ENCODE measurements around the gene MAGI2. TPM values are rescaled to one million over a fixed set of nuclear protein-coding genes. Genes with fewer than 3 reads are reported as not detected.
"Not testable (repeated sequence)": the region's sequence is repeated elsewhere in the genome, so short reads cannot be mapped to it uniquely, and the experiment has no call there.

MAGI2 gene
- total RNA-seq, 1 experiment from 2014 or later = 0.22 TPM

DNA sequence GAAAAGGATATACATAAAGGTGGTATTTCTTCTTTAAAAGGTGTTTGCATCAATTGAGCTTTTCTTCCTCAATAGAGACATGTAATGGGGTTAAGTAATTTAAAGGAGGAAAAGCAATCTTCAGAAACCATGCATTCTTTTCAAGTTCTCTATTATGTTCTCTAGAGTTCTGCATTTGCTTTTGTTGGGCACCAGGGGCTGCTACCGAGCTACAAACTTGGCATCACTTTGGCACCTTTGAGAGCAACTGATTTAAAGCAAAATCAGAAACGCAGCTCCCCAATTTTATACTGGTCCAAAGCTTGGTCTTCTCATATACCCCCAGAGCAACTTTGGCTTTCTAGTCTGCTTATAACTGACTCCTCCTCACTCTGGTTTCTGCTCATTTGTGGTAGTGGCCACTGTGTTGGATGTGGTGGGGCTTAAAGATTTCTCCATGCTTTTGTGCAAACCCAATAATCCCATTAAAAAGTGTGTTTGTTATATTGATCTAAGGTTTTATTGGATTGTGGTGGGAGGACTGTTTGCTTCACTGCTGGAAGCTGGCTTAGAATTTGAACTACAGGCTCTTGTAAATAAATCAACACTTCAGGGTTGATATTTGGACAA lies 942.8 kb downstream of the MAGI2 start:
- BruUV-seq (replicated peaks) = no TSS peak
- Histone ChIP-seq H3K27me3 (ENCODE audit: insufficient read depth, low read length) (no peaks in the 10 kb centered on the region), H3K9me3 (ENCODE audit: control insufficient read depth in 1 of 2, insufficient read depth in 1 of 2, low read depth in 1 of 2, low read length in 2 of 2) (no peaks in the 10 kb centered on the region), H3K36me3 (ENCODE audit: control insufficient read depth in 1 of 2, insufficient read depth in 2 of 2, low read length in 2 of 2) (no peaks in the 10 kb centered on the region), H3K79me2 (ENCODE audit: insufficient read depth, low read length) (no peaks in the 10 kb centered on the region), H4K20me1 (ENCODE audit: insufficient read depth) (no peaks in the 10 kb centered on the region; the same call in 1 of the 2 replicates), H3K4me3 (replicated peaks in 1 of 2; ENCODE audit: low read depth in 1 of 2, low read length in 2 of 2) (no peak overlapping the region), H3K4me2 (ENCODE audit: low read length) (no peak overlapping the region), H3K4me1 (ENCODE audit: control insufficient read depth in 1 of 2, insufficient read depth in 2 of 2, low read length in 2 of 2) (no peaks in the 10 kb centered on the region), H3K27ac (ENCODE audit: low read depth, low read length) (no peak overlapping the region), H2AFZ (ENCODE audit: low read depth, low read length, poor library complexity, severe bottlenecking) (peak overlapping the region; percentile 32), H3K9me2 (ENCODE audit: insufficient read depth) (no peaks in the 10 kb centered on the region), H3K9ac (ENCODE audit: low read length) (no peak overlapping the region)
- peak; percentile 8 for DNase-seq (ENCODE audit: low read depth, low spot score)
- ATAC-seq = peak; percentile 75
- ChIA-PET RAD21 (ENCODE audit: low non-redundant PET in 1 of 2, low total read pairs in 2 of 2, uncharacterized antibody in 2 of 2, unreplicated experiment in 2 of 2) (no interaction called here), POLR2A (no interaction called here), CTCF (interaction anchor here (0.5 to 1.5 kb wide), 3 partner anchors 9 to 666 kb away, joined by 3 to 6 read pairs (median 5); no protein-coding TSS in a partner anchor)
- intact Hi-C loops (cut with micrococcal nuclease) = loop anchor here (2.0 to 5.0 kb wide), 2 partner anchors 414 to 667 kb away; no protein-coding TSS in a partner anchor
- no peak for TF ChIP-seq ELF1 (IDR thresholded peaks at IDR 0.05; ENCODE audit: borderline replicate concordance, low read depth)
- TF ChIP-seq EGR1 (IDR thresholded peaks at IDR 0.05; ENCODE audit: low read depth) = no peak
- TF ChIP-seq SIN3A (IDR thresholded peaks at IDR 0.05; ENCODE audit: low read depth) = no peak
- TF ChIP-seq, protein P1, sequence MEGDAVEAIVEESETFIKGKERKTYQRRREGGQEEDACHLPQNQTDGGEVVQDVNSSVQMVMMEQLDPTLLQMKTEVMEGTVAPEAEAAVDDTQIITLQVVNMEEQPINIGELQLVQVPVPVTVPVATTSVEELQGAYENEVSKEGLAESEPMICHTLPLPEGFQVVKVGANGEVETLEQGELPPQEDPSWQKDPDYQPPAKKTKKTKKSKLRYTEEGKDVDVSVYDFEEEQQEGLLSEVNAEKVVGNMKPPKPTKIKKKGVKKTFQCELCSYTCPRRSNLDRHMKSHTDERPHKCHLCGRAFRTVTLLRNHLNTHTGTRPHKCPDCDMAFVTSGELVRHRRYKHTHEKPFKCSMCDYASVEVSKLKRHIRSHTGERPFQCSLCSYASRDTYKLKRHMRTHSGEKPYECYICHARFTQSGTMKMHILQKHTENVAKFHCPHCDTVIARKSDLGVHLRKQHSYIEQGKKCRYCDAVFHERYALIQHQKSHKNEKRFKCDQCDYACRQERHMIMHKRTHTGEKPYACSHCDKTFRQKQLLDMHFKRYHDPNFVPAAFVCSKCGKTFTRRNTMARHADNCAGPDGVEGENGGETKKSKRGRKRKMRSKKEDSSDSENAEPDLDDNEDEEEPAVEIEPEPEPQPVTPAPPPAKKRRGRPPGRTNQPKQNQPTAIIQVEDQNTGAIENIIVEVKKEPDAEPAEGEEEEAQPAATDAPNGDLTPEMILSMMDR (IDR thresholded peaks at IDR 0.05 in 2 of 3, conservative IDR thresholded peaks at IDR 0.05 in 1 of 3; ENCODE audit: borderline replicate concordance in 1 of 3, insufficient read depth in 1 of 3, low read depth in 2 of 3, low read length in 2 of 3) = peak in 2 of 3 experiments; percentile 70 to 71; a peak in 4 of 6 replicates
- TF ChIP-seq RAD21 (IDR thresholded peaks at IDR 0.05; ENCODE audit: low read depth) = peak; percentile 68
- TF ChIP-seq, protein P2, sequence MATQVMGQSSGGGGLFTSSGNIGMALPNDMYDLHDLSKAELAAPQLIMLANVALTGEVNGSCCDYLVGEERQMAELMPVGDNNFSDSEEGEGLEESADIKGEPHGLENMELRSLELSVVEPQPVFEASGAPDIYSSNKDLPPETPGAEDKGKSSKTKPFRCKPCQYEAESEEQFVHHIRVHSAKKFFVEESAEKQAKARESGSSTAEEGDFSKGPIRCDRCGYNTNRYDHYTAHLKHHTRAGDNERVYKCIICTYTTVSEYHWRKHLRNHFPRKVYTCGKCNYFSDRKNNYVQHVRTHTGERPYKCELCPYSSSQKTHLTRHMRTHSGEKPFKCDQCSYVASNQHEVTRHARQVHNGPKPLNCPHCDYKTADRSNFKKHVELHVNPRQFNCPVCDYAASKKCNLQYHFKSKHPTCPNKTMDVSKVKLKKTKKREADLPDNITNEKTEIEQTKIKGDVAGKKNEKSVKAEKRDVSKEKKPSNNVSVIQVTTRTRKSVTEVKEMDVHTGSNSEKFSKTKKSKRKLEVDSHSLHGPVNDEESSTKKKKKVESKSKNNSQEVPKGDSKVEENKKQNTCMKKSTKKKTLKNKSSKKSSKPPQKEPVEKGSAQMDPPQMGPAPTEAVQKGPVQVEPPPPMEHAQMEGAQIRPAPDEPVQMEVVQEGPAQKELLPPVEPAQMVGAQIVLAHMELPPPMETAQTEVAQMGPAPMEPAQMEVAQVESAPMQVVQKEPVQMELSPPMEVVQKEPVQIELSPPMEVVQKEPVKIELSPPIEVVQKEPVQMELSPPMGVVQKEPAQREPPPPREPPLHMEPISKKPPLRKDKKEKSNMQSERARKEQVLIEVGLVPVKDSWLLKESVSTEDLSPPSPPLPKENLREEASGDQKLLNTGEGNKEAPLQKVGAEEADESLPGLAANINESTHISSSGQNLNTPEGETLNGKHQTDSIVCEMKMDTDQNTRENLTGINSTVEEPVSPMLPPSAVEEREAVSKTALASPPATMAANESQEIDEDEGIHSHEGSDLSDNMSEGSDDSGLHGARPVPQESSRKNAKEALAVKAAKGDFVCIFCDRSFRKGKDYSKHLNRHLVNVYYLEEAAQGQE (IDR thresholded peaks at IDR 0.05; ENCODE audit: low read depth) = no peak

DNA sequence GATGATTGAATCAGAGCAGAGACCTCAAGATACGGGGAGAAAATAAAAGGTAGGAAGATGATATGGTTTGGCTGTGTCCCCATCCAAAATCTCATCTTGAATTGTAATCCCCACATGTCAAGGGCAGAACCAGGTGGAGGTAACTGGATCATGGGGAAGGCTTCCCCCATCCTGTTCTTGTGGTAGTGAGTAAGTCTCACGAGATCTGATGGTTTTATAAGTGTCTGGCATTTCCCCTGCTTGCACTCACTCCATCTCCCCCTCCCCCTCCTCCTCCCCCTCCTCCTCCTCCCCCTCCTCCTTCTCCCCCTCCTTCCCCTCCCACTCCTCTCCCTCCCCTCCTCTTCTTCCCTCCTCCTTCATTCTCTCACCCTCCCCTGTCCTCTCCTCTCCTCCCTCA lies 950.2 kb downstream of the MAGI2 start:
- H3K4me2 ChIP-seq (ENCODE audit: low read length); H3K9me2 ChIP-seq (ENCODE audit: insufficient read depth); H3K9ac ChIP-seq (ENCODE audit: low read length); ATAC-seq; CTCF ChIA-PET; H3K9me3 ChIP-seq (ENCODE audit: control insufficient read depth in 1 of 2, insufficient read depth in 1 of 2, low read depth in 1 of 2, low read length in 2 of 2); intact Hi-C loops (cut with micrococcal nuclease); H3K4me3 ChIP-seq (replicated peaks in 1 of 2; ENCODE audit: low read depth in 1 of 2, low read length in 2 of 2); H3K27ac ChIP-seq (ENCODE audit: low read depth, low read length); H3K36me3 ChIP-seq (ENCODE audit: control insufficient read depth in 1 of 2, insufficient read depth in 2 of 2, low read length in 2 of 2); BruUV-seq (replicated peaks); H3K79me2 ChIP-seq (ENCODE audit: insufficient read depth, low read length); DNase-seq (ENCODE audit: low read depth, low spot score); H4K20me1 ChIP-seq (ENCODE audit: insufficient read depth); H2AFZ ChIP-seq (ENCODE audit: low read depth, low read length, poor library complexity, severe bottlenecking); POLR2A ChIA-PET; RAD21 ChIA-PET (ENCODE audit: low non-redundant PET in 1 of 2, low total read pairs in 2 of 2, uncharacterized antibody in 2 of 2, unreplicated experiment in 2 of 2); H3K4me1 ChIP-seq (ENCODE audit: control insufficient read depth in 1 of 2, insufficient read depth in 2 of 2, low read length in 2 of 2): not testable (repeated sequence)
- H3K27me3 ChIP-seq (ENCODE audit: insufficient read depth, low read length) = peaks cover 11% of the 10 kb centered on the region
